HepG2 (cell line): ENCODE results near the gene MYCBPAP. TPM values are rescaled to one million over a fixed set of nuclear protein-coding genes. Genes with fewer than 3 reads are reported as not detected.
A peak's percentile ranks its signal among the peaks of the same experiment; 100 is the strongest.

Experiments used
- HMGXB3 ChIP-seq: sonication (generic); formaldehyde crosslinking; IDR thresholded peaks from 2 replicates; pipeline ENCODE4 v1.4.0; 2020; ENCODE audit warnings: missing genetic modification reagents, borderline replicate concordance
- IKZF1 ChIP-seq: fragments of 450-650 bp; IDR thresholded peaks from 2 replicates; pipeline ENCODE4 v1.7.1; 2016
- JARID2 ChIP-seq: sonication (generic); formaldehyde crosslinking; IDR thresholded peaks from 2 replicates; pipeline ENCODE4 v1.8.1; 2023; ENCODE audit warnings: missing genetic modification reagents, inconsistent platforms; ENCODE audit not compliant: insufficient replicate concordance
- KAT8 ChIP-seq: IDR thresholded peaks from 2 replicates; pipeline ENCODE4 v1.6.1; 2016; ENCODE audit warnings: missing genetic modification reagents, missing compliant biosample characterization
- MATR3 ChIP-seq: sonication (generic); formaldehyde crosslinking; IDR thresholded peaks from 2 replicates; pipeline ENCODE4 v1.4.0; 2020; ENCODE audit warnings: missing genetic modification reagents
- NFYC ChIP-seq: IDR thresholded peaks from 2 replicates; pipeline ENCODE4 v1.6.1; 2016; ENCODE audit warnings: missing genetic modification reagents, missing compliant biosample characterization
- NKX3-1 ChIP-seq: sonication (generic); formaldehyde crosslinking; IDR thresholded peaks from 2 replicates; pipeline ENCODE4 v1.5.0; 2020; ENCODE audit warnings: missing genetic modification reagents
- RELA ChIP-seq: sonication (generic); formaldehyde crosslinking; IDR thresholded peaks from 2 replicates; pipeline ENCODE4 v1.4.0; 2020; ENCODE audit warnings: missing genetic modification reagents
- SCMH1 ChIP-seq: sonication (generic); formaldehyde crosslinking; IDR thresholded peaks from 2 replicates; pipeline ENCODE4 v1.9.0; 2021; ENCODE audit warnings: missing genetic modification reagents, mild to moderate bottlenecking, borderline replicate concordance
- TEAD3 ChIP-seq: optimal IDR thresholded peaks from 2 replicates; pipeline ENCODE3; 2016; ENCODE audit warnings: borderline replicate concordance
- ZBTB34 ChIP-seq: sonication (generic); formaldehyde crosslinking; IDR thresholded peaks from 2 replicates; pipeline ENCODE4 v1.8.0; 2022; ENCODE audit warnings: mild to moderate bottlenecking, missing genetic modification reagents
- ZNF253 ChIP-seq: sonication (generic); formaldehyde crosslinking; IDR thresholded peaks from 2 replicates; pipeline ENCODE4 v1.8.0; 2022; ENCODE audit warnings: mild to moderate bottlenecking, missing genetic modification reagents, borderline replicate concordance
- ZNF276 ChIP-seq: sonication (generic); formaldehyde crosslinking; IDR thresholded peaks from 2 replicates; pipeline ENCODE4 v1.4.0; 2020; ENCODE audit warnings: mild to moderate bottlenecking, low read depth, missing genetic modification reagents
- ZNF335 ChIP-seq: sonication (generic); formaldehyde crosslinking; IDR thresholded peaks from 2 replicates; pipeline ENCODE4 v1.4.0; 2020; ENCODE audit warnings: missing genetic modification reagents
- ZNF441 ChIP-seq: sonication (generic); formaldehyde crosslinking; IDR thresholded peaks from 2 replicates; pipeline ENCODE4 v1.7.0; 2021; ENCODE audit warnings: missing genetic modification reagents, borderline replicate concordance
- ZNF570 ChIP-seq: sonication (generic); formaldehyde crosslinking; IDR thresholded peaks from 2 replicates; pipeline ENCODE4 v1.4.0; 2020; ENCODE audit warnings: mild to moderate bottlenecking, missing genetic modification reagents, borderline replicate concordance
- ZNF574 ChIP-seq: sonication (generic); formaldehyde crosslinking; IDR thresholded peaks from 2 replicates; pipeline ENCODE4 v1.4.0; 2020; ENCODE audit warnings: missing genetic modification reagents
- ZNF691 ChIP-seq: sonication (generic); formaldehyde crosslinking; IDR thresholded peaks from 2 replicates; pipeline ENCODE4 v1.4.0; 2020; ENCODE audit warnings: missing genetic modification reagents, low read depth, mild to moderate bottlenecking, borderline replicate concordance
- polyA plus RNA-seq, 8 experiments: library from polyadenylated mRNA; depleted of rRNA in 3 of 8; stranded (reverse) in 7 of 8; unstranded in 1 of 8; fragments of >200 nt; fragmentation: Illumina TruSeq in 4 of 8; extraction: Trizol in 4 of 8; gene quantifications; 2 replicates each; pipeline versions ENCODE4 v1.2.1 to v1.2.3, GENCODE V29; 2011 to 2016; ENCODE audit warnings: low read depth in 4 of 8, missing spikeins in 1 of 8, mixed read lengths in 1 of 8; ENCODE audit not compliant: insufficient read depth in 1 of 8
- total RNA-seq, 5 experiments: library from RNA; depleted of rRNA; stranded (reverse); fragments of >200 nt; fragmentation: Illumina TruSeq; extraction: Trizol; gene quantifications; 2 replicates each; pipeline ENCODE4 v1.2.3, GENCODE V29; 2016; ENCODE audit warnings: low read depth in 1 of 5

MYCBPAP gene
- total and polyA plus RNA-seq, 2 of the 13 experiments (the other 11 are each of a cell fraction or from before 2014, with no cell fraction given), result 0.22 to 0.24 TPM

- 0 out of 2 replicates have a peak, but pooled peaks have one; percentile 37 for TF ChIP-seq ZNF253 (CRISPR knock-in tag)
- no peak for TF ChIP-seq ZNF441 (CRISPR knock-in tag)
- TF ChIP-seq ZNF570, result no peak
- peak; percentile 1; the same call in 1 of the 2 replicates for TF ChIP-seq ZNF691 (CRISPR knock-in tag)
- TF ChIP-seq TEAD3, result peak; percentile 49
- no peak for TF ChIP-seq ZNF335 (CRISPR knock-in tag)
- peak; percentile 58 for TF ChIP-seq KAT8 (CRISPR knock-in tag)
- no peak for TF ChIP-seq NKX3-1 (CRISPR knock-in tag)
- no peak for TF ChIP-seq NFYC (CRISPR knock-in tag)
- no peak for TF ChIP-seq RELA (CRISPR knock-in tag)
- TF ChIP-seq HMGXB3 (CRISPR knock-in tag), result no peak
- TF ChIP-seq ZBTB34 (CRISPR knock-in tag), result no peak
- TF ChIP-seq MATR3 (CRISPR knock-in tag), result no peak
- no peak for TF ChIP-seq ZNF276 (CRISPR knock-in tag)
- TF ChIP-seq JARID2, result no peak
- TF ChIP-seq ZNF574 (CRISPR knock-in tag), result peak; percentile 48
- no peak for TF ChIP-seq IKZF1
- TF ChIP-seq SCMH1 (CRISPR knock-in tag), result no peak
Observed at GRCh38 chr17:50538549-50539410, 30.5 kb downstream of the MYCBPAP start (continued).
